Body of pancreas (tissue), 4 donors: ENCODE measurements around the gene EGR1. TPM values are rescaled to one million over a fixed set of nuclear protein-coding genes. Genes with fewer than 3 reads are reported as not detected.

ENCODE experiments used
- ATAC-seq: fragments of 150-250 bp; one replicate; pipeline ENCODE4 v1.9.1; 2016
- DNase-seq, 4 donors: peaks; one replicate each; pipeline ENCODE4 v3.0.0-alpha.2; 2019
- H3K27ac ChIP-seq, 4 donors: fragments of 200-600 bp; sonication (generic); 1 replicate in 3 of 4; 2 replicates in 1 of 4; pipeline versions ENCODE4 v1.5.1 to v1.6.1; 2016 to 2019; ENCODE audit warnings: mild to moderate bottlenecking in 1 of 4, mixed read lengths in 1 of 4, moderate library complexity in 1 of 4
- H3K27me3 ChIP-seq, 2 donors: fragments of 200-600 bp; sonication (generic); one replicate each; pipeline ENCODE4 v1.6.0; 2016; ENCODE audit warnings: mild to moderate bottlenecking in 1 of 2
- H3K36me3 ChIP-seq, 2 donors: fragments of 200-600 bp; sonication (generic); replicated peaks in 1 of 2; 2 replicates each; pipeline ENCODE4 v1.5.1; 2016; ENCODE audit warnings: low read depth in 2 of 2; ENCODE audit not compliant: insufficient read depth in 1 of 2
- H3K4me1 ChIP-seq: fragments of 200-600 bp; sonication (generic); one replicate; pipeline ENCODE4 v1.6.0; 2016
- H3K4me3 ChIP-seq, 2 donors: fragments of 200-600 bp; sonication (generic); 1 replicate in 1 of 2; 2 replicates in 1 of 2; pipeline ENCODE4 v1.5.1; 2016 to 2019
- H3K9me3 ChIP-seq, 3 donors: fragments of 200-600 bp; sonication (generic); 1 replicate in 2 of 3; 2 replicates in 1 of 3; pipeline ENCODE4 v1.5.1; 2016
- POLR2A ChIP-seq, 3 donors: fragments of 450-650 bp; IDR thresholded peaks; one replicate each; pipeline ENCODE4 v1.6.1; 2016; ENCODE audit warnings: antibody characterized with exemption in 3 of 3, mild to moderate bottlenecking in 2 of 3
- WGBS, 2 donors: methylation state at CpG; one replicate each; pipeline ENCODE4 v1.1.5; 2017; 5-methylcytosine and 5-hydroxymethylcytosine counted together
- intact Hi-C: fragments of 100-400 bp; cut with DNase I; formaldehyde crosslinking; loops from one replicate; pipeline ENCODE4 v1.15.1; 2023
- total RNA-seq, 2 donors: library from RNA; depleted of rRNA; stranded (reverse); fragments of >200 nt; gene quantifications; one replicate each; pipeline ENCODE4 v1.1.0, GENCODE V29; 2016
- TF ChIP-seq, protein P1 (sequence below), 7 experiments: fragments of 450-650 bp in 4 of 7; fragments of 200-600 bp in 3 of 7; sonication (generic) in 3 of 7; IDR thresholded peaks; one replicate each; pipeline ENCODE4 v1.5.1; 2016 to 2019; ENCODE audit warnings: antibody characterized with exemption in 7 of 7

EGR1 gene
- total RNA-seq, 2 donors from 2014 or later: 51.1 to 139 TPM

DNA sequence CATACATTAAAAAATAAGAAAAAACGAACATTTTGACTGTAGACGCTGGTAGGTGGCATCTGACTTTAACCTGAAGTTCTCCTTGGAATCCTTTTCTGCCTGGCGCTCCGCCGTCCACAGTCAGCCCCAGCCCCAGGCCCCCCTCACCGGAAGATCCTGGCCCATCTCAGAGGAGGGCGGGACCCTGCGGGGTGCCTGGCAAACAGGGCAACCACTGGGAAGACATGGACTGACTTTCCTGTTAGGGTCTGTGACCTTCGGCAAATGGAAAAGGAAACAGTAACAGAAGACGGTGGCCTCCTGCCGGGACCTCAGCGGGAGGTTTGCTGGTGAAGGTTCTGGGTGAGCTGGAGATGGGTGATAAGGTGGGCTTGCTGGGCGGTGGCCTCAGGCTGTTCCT, 11.7 kb upstream of the EGR1 start:
- intact Hi-C loops: loop anchor here (10.0 kb wide), 1 partner anchor 91 kb away; the partner anchor contains the start of gene ETF1
- no peaks in the 10 kb centered on the region for H3K36me3 ChIP-seq
- peaks cover 3% of the 10 kb centered on the region for H3K4me1 ChIP-seq
- no peak overlapping the region for H3K27ac ChIP-seq
- H3K9me3 ChIP-seq: no peaks in the 10 kb centered on the region
- ATAC-seq: no peak
- WGBS, 2 donors: 72 to 89% methylated on average over 13 of the region's 13 CpGs
- no peaks in the 10 kb centered on the region for H3K27me3 ChIP-seq
- no peak for DNase-seq
- TF ChIP-seq, protein P1, sequence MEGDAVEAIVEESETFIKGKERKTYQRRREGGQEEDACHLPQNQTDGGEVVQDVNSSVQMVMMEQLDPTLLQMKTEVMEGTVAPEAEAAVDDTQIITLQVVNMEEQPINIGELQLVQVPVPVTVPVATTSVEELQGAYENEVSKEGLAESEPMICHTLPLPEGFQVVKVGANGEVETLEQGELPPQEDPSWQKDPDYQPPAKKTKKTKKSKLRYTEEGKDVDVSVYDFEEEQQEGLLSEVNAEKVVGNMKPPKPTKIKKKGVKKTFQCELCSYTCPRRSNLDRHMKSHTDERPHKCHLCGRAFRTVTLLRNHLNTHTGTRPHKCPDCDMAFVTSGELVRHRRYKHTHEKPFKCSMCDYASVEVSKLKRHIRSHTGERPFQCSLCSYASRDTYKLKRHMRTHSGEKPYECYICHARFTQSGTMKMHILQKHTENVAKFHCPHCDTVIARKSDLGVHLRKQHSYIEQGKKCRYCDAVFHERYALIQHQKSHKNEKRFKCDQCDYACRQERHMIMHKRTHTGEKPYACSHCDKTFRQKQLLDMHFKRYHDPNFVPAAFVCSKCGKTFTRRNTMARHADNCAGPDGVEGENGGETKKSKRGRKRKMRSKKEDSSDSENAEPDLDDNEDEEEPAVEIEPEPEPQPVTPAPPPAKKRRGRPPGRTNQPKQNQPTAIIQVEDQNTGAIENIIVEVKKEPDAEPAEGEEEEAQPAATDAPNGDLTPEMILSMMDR (IDR thresholded peaks at IDR 0.05): no peak
- TF ChIP-seq POLR2A (IDR thresholded peaks at IDR 0.05): no peak
- no peak overlapping the region for H3K4me3 ChIP-seq

DNA sequence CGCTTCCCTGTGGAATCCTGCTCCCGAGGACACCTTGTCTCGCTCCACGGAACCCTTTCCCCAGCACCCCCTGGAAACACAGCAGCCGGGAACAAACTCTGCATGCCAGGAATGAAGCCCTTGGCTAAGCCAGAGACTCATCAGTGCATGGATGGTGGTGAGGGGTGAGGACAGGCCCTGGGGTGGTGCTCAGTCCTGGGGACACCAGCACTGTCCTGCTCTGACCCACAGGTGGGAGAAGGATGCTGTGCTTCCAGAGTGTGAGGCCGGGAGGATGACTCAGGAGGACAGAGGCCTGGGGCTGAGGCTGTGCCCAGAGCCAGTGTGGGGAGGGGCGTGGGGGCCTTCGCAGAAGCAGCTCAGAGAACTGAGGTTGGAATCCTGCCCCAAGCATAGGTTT, 11.2 kb upstream of the EGR1 start:
- H3K9me3 ChIP-seq: no peaks in the 10 kb centered on the region
- no peak overlapping the region for H3K4me3 ChIP-seq
- peaks cover 3% of the 10 kb centered on the region for H3K4me1 ChIP-seq
- no peaks in the 10 kb centered on the region for H3K36me3 ChIP-seq
- intact Hi-C loops: loop anchor here (10.0 kb wide), 1 partner anchor 91 kb away; the partner anchor contains the start of gene ETF1
- H3K27ac ChIP-seq: no peak overlapping the region
- TF ChIP-seq POLR2A (IDR thresholded peaks at IDR 0.05): no peak
- TF ChIP-seq, protein P1 (IDR thresholded peaks at IDR 0.05): no peak
- 75 to 90% methylated on average over 3 to 8 of the region's 8 CpGs for whole genome bisulfite sequencing, 2 donors
- no peak for DNase-seq
- H3K27me3 ChIP-seq: no peaks in the 10 kb centered on the region
- ATAC-seq: no peak

DNA sequence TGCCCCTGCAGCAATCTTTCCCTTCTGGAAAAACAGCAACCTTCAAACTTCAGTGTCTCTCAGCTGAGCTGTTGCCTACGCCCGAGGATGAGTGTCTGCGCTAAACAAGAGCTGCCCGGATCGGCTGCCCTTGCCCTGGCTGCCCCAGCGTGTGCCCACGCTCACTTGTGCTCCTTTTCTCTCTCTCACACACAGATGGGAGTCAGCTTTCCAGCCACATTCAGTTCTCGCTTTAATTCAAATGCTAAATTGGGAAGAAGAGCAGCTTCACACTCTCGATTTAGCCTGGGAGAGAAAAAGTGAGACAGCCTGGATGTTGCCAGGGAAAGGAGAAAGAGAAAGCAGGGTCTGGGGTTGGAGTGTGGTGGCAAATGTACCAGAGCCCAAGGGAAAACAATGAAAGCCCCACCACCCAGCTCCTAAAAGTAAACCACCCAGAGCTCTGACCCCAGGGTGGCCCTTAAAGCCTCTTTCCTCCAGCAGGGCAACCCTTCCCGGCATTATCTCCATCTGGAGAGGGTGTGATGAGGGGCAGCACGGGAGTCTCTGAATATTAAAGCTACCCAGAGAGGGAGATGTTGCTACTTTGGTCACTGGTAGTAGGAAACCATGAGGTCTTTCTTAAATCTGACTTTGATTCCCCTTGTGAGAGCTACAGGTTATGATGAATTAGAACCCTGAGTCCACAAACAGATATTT, 9.9 kb upstream of the EGR1 start:
- intact Hi-C loops: loop anchor here (5.0 to 10.0 kb wide), 2 partner anchors 47 to 89 kb away; partner anchors contain the start of gene ETF1
- no peak overlapping the region for H3K4me3 ChIP-seq
- no peaks in the 10 kb centered on the region for H3K27me3 ChIP-seq
- ATAC-seq (no peak), DNase-seq (no peak)
- TF ChIP-seq POLR2A (IDR thresholded peaks at IDR 0.05): no peak
- TF ChIP-seq, protein P1 (IDR thresholded peaks at IDR 0.05): no peak
- WGBS, 2 donors: 57 to 83% methylated on average over 11 of the region's 11 CpGs
- no peak overlapping the region for H3K27ac ChIP-seq
- no peaks in the 10 kb centered on the region for H3K36me3 ChIP-seq
- no peaks in the 10 kb centered on the region for H3K4me1 ChIP-seq
- no peaks in the 10 kb centered on the region for H3K9me3 ChIP-seq

DNA sequence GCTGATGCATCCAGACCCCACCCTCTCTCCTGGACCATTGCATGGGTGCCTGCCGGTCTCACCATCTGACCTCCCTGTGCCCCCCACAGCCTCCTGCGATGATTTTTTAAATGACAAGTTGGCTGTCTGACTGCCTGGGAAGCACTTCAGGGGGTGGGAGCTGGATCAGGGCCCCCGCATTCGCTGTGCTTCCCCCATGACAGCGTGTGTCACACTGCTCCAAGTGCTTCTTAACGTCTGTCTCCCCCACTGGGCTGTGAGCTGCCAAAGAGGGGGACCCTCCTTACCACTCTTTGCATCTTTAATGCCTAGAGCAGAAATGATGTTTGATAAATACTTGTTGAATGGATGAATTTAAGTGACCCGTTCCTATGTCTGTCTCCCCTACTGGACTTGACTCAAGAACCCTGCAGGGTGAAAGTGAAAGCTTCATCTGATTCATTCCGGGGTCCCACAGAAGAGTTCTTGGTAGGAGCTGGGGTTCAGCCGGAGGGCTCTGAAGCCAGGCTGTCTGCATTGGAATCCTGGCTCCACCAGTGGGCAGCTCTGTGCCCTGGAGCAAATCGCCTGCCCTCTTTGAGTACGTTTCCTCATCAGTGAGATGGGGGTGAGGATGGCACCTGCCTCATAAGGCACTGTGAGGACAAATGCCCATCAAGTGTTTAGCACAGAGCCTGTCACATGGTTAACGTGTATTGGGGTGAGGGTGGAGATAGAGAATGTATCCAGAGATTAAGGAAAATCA, 7.6 kb upstream of the EGR1 start:
- ATAC-seq (no peak), DNase-seq (no peak)
- no peaks in the 10 kb centered on the region for H3K9me3 ChIP-seq
- TF ChIP-seq, protein P1 (IDR thresholded peaks at IDR 0.05): no peak
- TF ChIP-seq POLR2A (IDR thresholded peaks at IDR 0.05): no peak
- H3K4me3 ChIP-seq: no peak overlapping the region
- 61 to 67% methylated on average over 11 to 12 of the region's 12 CpGs for WGBS, 2 donors
- H3K36me3 ChIP-seq: no peaks in the 10 kb centered on the region
- intact Hi-C loops: loop anchor here (5.0 to 10.0 kb wide), 2 partner anchors 45 to 87 kb away; partner anchors contain the start of gene ETF1
- H3K4me1 ChIP-seq: no peaks in the 10 kb centered on the region
- no peaks in the 10 kb centered on the region for H3K27me3 ChIP-seq
- H3K27ac ChIP-seq: no peak overlapping the region
